Smooth muscle cell of the pulmonary artery (primary cell): ENCODE data around the gene HTR7. TPM values are rescaled to one million over a fixed set of nuclear protein-coding genes. Genes with fewer than 3 reads are reported as not detected.

Experiments
- total RNA-seq: library from RNA; depleted of rRNA; stranded (reverse); fragments of >200 nt; gene quantifications from 2 replicates; pipeline ENCODE4 v1.2.3, GENCODE V29; 2014

HTR7 gene
- 6.0 and 21.2 TPM in 2 replicates for total RNA-seq

DNA sequence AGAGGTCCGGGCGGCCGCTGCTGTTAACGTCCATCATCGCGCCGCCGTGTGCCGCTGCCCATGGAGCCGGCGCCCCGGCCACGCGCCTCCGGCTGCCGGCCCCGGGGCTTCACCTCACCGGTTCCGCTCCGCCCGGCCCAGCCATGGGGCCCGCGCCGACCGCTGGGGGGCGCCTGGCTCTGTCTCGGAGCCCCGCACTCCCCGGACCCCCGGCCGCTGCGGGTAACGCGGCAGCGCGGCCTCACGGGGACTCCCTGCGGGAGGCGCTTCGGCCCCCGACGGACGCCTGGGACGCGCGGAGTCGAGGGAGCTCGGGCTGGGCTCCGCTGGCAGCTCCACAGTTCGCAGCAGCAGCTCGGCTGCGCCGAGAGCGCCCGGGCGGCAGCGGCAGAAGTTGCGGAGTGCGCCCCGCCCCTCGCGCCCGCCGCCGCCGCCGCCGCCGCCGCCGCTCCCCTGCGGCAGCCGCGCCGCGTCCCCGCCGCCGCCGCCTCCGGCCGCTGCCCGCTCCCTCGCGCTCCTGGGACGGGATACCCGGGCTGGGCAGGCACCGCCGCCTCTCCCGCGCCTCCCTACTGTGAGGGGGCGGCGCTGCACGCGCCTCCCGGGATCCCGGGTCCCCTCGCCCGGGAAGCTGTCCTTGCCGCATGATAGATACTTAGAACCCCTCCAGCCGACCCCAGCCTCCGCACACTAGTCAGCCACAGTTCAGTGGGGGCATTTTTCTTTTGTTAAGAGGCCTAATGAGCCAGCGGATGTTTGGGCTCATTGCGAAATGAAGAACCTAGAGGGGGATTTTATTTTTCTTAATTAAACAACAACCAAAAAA, at the start of gene HTR7:
Gene HTR7 (minus strand): TSS at position 405 of the 826 bp plus-strand sequence. CDS start 368 bp downstream, at position 37.

DNA sequence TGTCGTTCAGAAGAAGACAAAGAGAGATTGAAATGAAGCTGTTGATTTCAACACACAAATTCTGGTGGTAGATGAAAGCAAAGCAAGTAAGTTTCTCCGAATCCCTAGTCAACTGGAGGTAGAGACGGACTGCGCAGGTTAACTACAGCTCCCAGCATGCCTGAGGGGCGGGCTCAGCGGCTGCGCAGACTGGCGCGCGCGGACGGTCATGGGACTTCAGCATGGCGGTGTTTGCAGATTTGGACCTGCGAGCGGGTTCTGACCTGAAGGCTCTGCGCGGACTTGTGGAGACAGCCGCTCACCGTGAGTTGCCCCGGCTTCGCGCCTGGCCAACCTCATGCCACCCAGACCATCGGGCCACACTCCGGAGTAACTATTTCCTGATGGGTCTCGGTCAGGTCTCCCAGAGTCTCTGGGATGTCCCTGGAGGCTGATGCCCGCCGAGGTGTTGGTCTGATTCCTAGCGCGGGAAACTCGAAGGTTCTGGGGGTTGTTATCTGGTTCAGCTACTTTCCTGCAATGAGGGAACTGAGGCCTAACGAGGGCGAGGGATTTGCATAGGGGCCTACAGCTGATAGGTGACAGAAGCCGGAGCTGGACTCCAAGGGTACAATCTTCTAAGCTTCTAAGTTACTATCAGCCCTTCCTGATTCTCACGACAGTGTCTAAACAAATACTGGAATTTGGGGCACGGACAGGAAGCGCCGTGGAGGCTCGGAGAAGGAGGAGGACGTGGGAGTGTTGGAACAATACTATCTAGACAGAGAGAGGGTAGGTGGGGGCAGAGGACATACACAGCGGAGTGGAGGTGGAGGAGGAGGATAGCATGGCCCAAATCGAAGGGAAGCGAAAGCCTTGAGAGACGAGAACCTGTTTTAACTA, 14.2 kb upstream of the HTR7 start, which contains the start of gene RPP30:
Gene RPP30 (plus strand): TSS at position 209 of the 882 bp plus-strand sequence. CDS start 13 bp downstream, at position 222.

Other genes starting within 250 kb of the HTR7 start
- 23.1 and 30.6 TPM in 2 replicates for gene RPP30, start 13.9 kb upstream of the HTR7 start, total RNA-seq
- 23.2 and 24.2 TPM in 2 replicates for gene ANKRD1, start 63.0 kb upstream of the HTR7 start, total RNA-seq